Neural cell (in vitro differentiated cells): ENCODE results near the gene ZNF366. TPM values are rescaled to one million over a fixed set of nuclear protein-coding genes. Genes with fewer than 3 reads are reported as not detected.

Experiments used
- H2AFZ ChIP-seq: fragments of 200-600, 300-800 bp; sonication (generic), shearing (Covaris generic); 2 replicates; pipeline ENCODE4 v1.6.0; 2014; ENCODE audit warnings: low read depth, mild to moderate bottlenecking, antibody characterized with exemption, low read length, moderate library complexity
- H3F3A ChIP-seq: fragments of 200-600 bp; shearing (Covaris generic); 2 replicates; pipeline ENCODE4 v1.6.1; 2016; ENCODE audit warnings: mild to moderate bottlenecking, moderate library complexity, mixed read lengths, antibody characterized with exemption, low read length; ENCODE audit not compliant: insufficient read depth, poor library complexity, severe bottlenecking
- H3K27ac ChIP-seq: fragments of 200-600, 300-800 bp; sonication (generic), shearing (Covaris generic); 2 replicates; pipeline ENCODE4 v1.5.1; 2014; ENCODE audit warnings: mild to moderate bottlenecking, low read length, moderate library complexity
- H3K27me3 ChIP-seq: fragments of 300-800, 200-600 bp; sonication (generic), shearing (Covaris generic); 2 replicates; pipeline ENCODE4 v1.6.0; 2014; ENCODE audit warnings: mild to moderate bottlenecking, low read depth, low read length, moderate library complexity; ENCODE audit not compliant: insufficient read depth
- H3K36me3 ChIP-seq: fragments of 300-800, 200-600 bp; sonication (generic), shearing (Covaris generic); 2 replicates; pipeline ENCODE4 v1.5.1; 2014; ENCODE audit warnings: mild to moderate bottlenecking, antibody characterized with exemption, low read length, moderate library complexity; ENCODE audit not compliant: insufficient read depth
- H3K4me2 ChIP-seq: fragments of 300-800, 200-600 bp; sonication (generic), shearing (Covaris generic); 2 replicates; pipeline ENCODE4 v1.6.0; 2014; ENCODE audit warnings: mild to moderate bottlenecking, low read length
- H3K4me3 ChIP-seq: fragments of 300-800, 200-600 bp; sonication (generic), shearing (Covaris generic); 2 replicates; pipeline ENCODE4 v1.5.1; 2014; ENCODE audit warnings: mild to moderate bottlenecking, low read length, moderate library complexity
- H3K79me2 ChIP-seq: fragments of 200-600 bp; shearing (Covaris generic); replicated peaks from 2 replicates; pipeline ENCODE4 v1.6.0; 2014; ENCODE audit warnings: mild to moderate bottlenecking, low read length, moderate library complexity; ENCODE audit not compliant: insufficient read depth
- H3K9ac ChIP-seq: fragments of 300-800, 200-600 bp; sonication (generic), shearing (Covaris generic); 2 replicates; pipeline ENCODE4 v1.6.1; 2016; ENCODE audit warnings: mild to moderate bottlenecking, low read length, mixed read lengths
- H3K9me2 ChIP-seq: fragments of 200-600 bp; shearing (Covaris generic); 2 replicates; pipeline ENCODE4 v1.6.1; 2016; ENCODE audit warnings: mild to moderate bottlenecking, low read length, mixed read lengths; ENCODE audit not compliant: insufficient read depth
- H3K9me3 ChIP-seq: fragments of 200-600, 300-800 bp; sonication (generic), shearing (Covaris generic); 2 replicates; pipeline ENCODE4 v1.6.1; 2016; ENCODE audit warnings: mild to moderate bottlenecking, mixed run types, low read length, moderate library complexity, mixed read lengths
- H4K20me1 ChIP-seq: fragments of 200-600 bp; shearing (Covaris generic); 2 replicates; pipeline ENCODE4 v1.6.1; 2016; ENCODE audit warnings: mild to moderate bottlenecking, mixed run types; ENCODE audit not compliant: insufficient read depth
- EP300 ChIP-seq: fragments of 450-650 bp; conservative IDR thresholded peaks from 2 replicates; pipeline ENCODE4 v1.6.1; 2014; ENCODE audit warnings: antibody characterized with exemption, mild to moderate bottlenecking, moderate library complexity; ENCODE audit not compliant: poor library complexity, severe bottlenecking
- EZH2 ChIP-seq: fragments of 200-600, 300-800 bp; shearing (Covaris generic), sonication (generic); IDR thresholded peaks from 2 replicates; pipeline ENCODE4 v1.6.1; 2014; ENCODE audit warnings: antibody characterized with exemption, low read length, borderline replicate concordance, mild to moderate bottlenecking; ENCODE audit not compliant: insufficient read depth, poor library complexity, severe bottlenecking
- MXI1 ChIP-seq: fragments of 450-650 bp; conservative IDR thresholded peaks from 2 replicates; pipeline ENCODE4 v1.6.1; 2014; ENCODE audit warnings: antibody characterized with exemption, mild to moderate bottlenecking; ENCODE audit not compliant: poor library complexity, severe bottlenecking
- POLR2AphosphoS5 ChIP-seq: IDR thresholded peaks from 2 replicates; pipeline ENCODE4 v1.6.1; 2012
- RAD21 ChIP-seq: fragments of 450-650 bp; conservative IDR thresholded peaks from 2 replicates; pipeline ENCODE4 v1.6.1; 2014; ENCODE audit warnings: antibody characterized with exemption, mild to moderate bottlenecking, moderate library complexity
- SMC3 ChIP-seq: fragments of 450-650 bp; conservative IDR thresholded peaks from 2 replicates; pipeline ENCODE4 v1.6.1; 2014; ENCODE audit warnings: antibody characterized with exemption, mild to moderate bottlenecking, moderate library complexity; ENCODE audit not compliant: poor library complexity
- TAF1 ChIP-seq: IDR thresholded peaks from 2 replicates; pipeline ENCODE4 v1.6.1; 2012; ENCODE audit warnings: low read depth
- polyA plus RNA-seq: library from polyadenylated mRNA; depleted of rRNA; stranded (reverse); fragments of >200 nt; gene quantifications from 2 replicates; pipeline ENCODE4 v1.2.3, GENCODE V29; 2014
- TF ChIP-seq, protein P1 (sequence below): fragments of 450-650 bp; IDR thresholded peaks from 2 replicates; pipeline ENCODE4 v1.5.1; 2014; ENCODE audit warnings: antibody characterized with exemption, mild to moderate bottlenecking, moderate library complexity; ENCODE audit not compliant: poor library complexity, severe bottlenecking
- TF ChIP-seq, protein P2 (sequence below): IDR thresholded peaks from 2 replicates; pipeline ENCODE4 v1.6.1; 2012; ENCODE audit warnings: borderline replicate concordance

Gene ZNF366
- polyA plus RNA-seq, 1 donor from 2014 or later = not detected

DNA sequence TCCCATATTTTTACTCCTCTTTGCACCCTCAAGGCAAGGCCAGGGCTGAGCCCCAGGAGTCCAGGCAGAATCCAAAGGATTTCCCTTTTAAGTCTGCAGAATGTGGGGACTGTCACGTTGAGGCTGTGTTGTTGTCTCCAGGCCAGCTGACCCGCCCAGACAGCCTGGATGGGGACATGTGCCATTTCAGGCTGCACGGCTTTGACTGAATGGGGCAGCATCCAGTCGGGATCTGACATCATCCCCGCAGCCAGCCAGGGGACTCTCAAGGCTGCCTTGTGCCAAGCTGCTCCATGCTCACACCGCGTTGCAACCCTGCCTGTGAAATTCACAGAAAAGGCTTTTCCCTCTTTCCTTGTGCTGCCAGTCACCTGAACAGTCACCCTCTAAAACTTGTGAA, 2.2 kb upstream of the ZNF366 start:
- H4K20me1 ChIP-seq = no peaks in the 10 kb centered on the region
- no peaks in the 10 kb centered on the region for H3K27me3 ChIP-seq
- no peak overlapping the region for H3K27ac ChIP-seq
- no peaks in the 10 kb centered on the region for H3K9me3 ChIP-seq
- no peak overlapping the region for H3K4me2 ChIP-seq
- H3K79me2 ChIP-seq = no peaks in the 10 kb centered on the region
- H3K9ac ChIP-seq = no peak overlapping the region
- H3K36me3 ChIP-seq = no peaks in the 10 kb centered on the region
- no peak overlapping the region for H3K4me3 ChIP-seq
- no peaks in the 10 kb centered on the region for H3F3A ChIP-seq
- TF ChIP-seq RAD21 (no peak), MXI1 (no peak), SMC3 (no peak)
- H3K9me2 ChIP-seq = no peaks in the 10 kb centered on the region
- no peak overlapping the region for H2AFZ ChIP-seq

DNA sequence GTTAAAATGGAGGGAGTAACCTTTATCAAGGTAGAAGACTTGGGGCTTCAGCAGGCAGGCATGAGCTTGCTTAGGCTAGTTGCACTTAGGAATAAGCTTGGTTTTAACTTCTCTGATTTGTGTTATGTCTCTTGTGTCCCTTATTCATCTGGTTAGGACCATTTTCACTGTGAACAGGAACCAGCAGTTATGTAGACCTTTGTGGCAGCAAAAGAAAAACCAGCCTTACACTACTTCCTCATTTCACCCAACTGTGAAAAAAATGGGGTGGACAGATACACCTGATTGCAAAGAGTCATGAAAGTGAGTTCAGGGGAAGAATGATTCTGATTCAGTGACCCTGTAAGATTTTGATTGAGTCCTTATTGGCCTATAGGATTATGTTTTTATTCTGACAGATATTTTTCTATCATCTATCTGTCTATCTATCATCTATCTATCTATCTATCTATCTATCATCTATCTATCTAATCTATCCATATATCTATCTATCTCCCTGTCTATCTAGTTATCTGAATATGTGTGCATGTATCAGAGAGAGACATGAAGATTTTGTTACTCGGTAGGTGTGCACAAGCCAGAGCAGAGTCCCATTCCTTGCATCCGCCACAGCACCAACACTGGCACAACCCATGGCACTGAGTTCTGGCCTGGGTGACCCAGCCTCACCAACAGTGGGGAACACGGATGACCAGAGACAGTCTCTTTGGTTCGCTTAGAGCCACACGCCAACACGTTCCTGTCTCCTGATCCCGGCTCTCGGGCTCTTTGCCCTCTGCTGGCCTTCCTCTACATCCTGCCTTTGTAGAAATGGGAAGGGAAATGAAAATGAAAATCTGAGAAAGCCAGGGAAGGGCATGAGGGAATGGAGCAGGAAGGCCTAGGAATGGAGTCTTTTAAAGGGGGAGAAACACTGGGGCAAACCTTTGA, 1.3 kb upstream of the ZNF366 start:
- Histone ChIP-seq H3K79me2 (no peaks in the 10 kb centered on the region), H3K9me2 (no peaks in the 10 kb centered on the region), H3K36me3 (no peaks in the 10 kb centered on the region), H3K9ac (no peak overlapping the region), H3K4me3 (no peak overlapping the region), H3K27ac (no peak overlapping the region), H3K4me2 (no peak overlapping the region), H3K27me3 (no peaks in the 10 kb centered on the region), H4K20me1 (no peaks in the 10 kb centered on the region), H2AFZ (no peak overlapping the region), H3F3A (no peaks in the 10 kb centered on the region), H3K9me3 (no peaks in the 10 kb centered on the region)
- no peak for TF ChIP-seq EP300
- TF ChIP-seq POLR2AphosphoS5 = no peak
- no peak for TF ChIP-seq SMC3
- TF ChIP-seq, protein P1, sequence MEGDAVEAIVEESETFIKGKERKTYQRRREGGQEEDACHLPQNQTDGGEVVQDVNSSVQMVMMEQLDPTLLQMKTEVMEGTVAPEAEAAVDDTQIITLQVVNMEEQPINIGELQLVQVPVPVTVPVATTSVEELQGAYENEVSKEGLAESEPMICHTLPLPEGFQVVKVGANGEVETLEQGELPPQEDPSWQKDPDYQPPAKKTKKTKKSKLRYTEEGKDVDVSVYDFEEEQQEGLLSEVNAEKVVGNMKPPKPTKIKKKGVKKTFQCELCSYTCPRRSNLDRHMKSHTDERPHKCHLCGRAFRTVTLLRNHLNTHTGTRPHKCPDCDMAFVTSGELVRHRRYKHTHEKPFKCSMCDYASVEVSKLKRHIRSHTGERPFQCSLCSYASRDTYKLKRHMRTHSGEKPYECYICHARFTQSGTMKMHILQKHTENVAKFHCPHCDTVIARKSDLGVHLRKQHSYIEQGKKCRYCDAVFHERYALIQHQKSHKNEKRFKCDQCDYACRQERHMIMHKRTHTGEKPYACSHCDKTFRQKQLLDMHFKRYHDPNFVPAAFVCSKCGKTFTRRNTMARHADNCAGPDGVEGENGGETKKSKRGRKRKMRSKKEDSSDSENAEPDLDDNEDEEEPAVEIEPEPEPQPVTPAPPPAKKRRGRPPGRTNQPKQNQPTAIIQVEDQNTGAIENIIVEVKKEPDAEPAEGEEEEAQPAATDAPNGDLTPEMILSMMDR = no peak
- TF ChIP-seq EZH2 = no peak
- no peak for TF ChIP-seq TAF1
- TF ChIP-seq, protein P2, sequence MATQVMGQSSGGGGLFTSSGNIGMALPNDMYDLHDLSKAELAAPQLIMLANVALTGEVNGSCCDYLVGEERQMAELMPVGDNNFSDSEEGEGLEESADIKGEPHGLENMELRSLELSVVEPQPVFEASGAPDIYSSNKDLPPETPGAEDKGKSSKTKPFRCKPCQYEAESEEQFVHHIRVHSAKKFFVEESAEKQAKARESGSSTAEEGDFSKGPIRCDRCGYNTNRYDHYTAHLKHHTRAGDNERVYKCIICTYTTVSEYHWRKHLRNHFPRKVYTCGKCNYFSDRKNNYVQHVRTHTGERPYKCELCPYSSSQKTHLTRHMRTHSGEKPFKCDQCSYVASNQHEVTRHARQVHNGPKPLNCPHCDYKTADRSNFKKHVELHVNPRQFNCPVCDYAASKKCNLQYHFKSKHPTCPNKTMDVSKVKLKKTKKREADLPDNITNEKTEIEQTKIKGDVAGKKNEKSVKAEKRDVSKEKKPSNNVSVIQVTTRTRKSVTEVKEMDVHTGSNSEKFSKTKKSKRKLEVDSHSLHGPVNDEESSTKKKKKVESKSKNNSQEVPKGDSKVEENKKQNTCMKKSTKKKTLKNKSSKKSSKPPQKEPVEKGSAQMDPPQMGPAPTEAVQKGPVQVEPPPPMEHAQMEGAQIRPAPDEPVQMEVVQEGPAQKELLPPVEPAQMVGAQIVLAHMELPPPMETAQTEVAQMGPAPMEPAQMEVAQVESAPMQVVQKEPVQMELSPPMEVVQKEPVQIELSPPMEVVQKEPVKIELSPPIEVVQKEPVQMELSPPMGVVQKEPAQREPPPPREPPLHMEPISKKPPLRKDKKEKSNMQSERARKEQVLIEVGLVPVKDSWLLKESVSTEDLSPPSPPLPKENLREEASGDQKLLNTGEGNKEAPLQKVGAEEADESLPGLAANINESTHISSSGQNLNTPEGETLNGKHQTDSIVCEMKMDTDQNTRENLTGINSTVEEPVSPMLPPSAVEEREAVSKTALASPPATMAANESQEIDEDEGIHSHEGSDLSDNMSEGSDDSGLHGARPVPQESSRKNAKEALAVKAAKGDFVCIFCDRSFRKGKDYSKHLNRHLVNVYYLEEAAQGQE = no peak
- TF ChIP-seq RAD21 = no peak
- no peak for TF ChIP-seq MXI1
